NB4 (cell line): ENCODE data around the gene MAP4K4.
A peak's percentile ranks its signal among the peaks of the same experiment; 100 is the strongest.

Experiments used
- DNase-seq: peaks from one replicate; pipeline ENCODE4 v3.0.0; 2010; ENCODE audit warnings: low read depth
- H3K4me3 ChIP-seq: one replicate; pipeline ENCODE4 v1.5.1; 2011; ENCODE audit warnings: mild to moderate bottlenecking, low read depth, low read length, moderate library complexity
- CTCF ChIP-seq: IDR thresholded peaks from one replicate; pipeline ENCODE4 v1.5.1; 2012; ENCODE audit warnings: low read depth, low read length
- MAX ChIP-seq: IDR thresholded peaks from 2 replicates; pipeline ENCODE4 v1.6.1; 2011; ENCODE audit warnings: low read depth, low read length
- MYC ChIP-seq: IDR thresholded peaks from 2 replicates; pipeline ENCODE4 v1.6.1; 2011; ENCODE audit warnings: low read depth, low read length
- POLR2A ChIP-seq: IDR thresholded peaks from 2 replicates; pipeline ENCODE4 v1.6.1; 2011; ENCODE audit warnings: mild to moderate bottlenecking; ENCODE audit not compliant: insufficient read length; ENCODE audit errors: extremely low read depth

The MAP4K4 gene

GRCh38 chr2:101697124-101698013 is at the start of gene MAP4K4:
TSS of gene MAP4K4 (plus strand) at chr2:101697707. CDS start at chr2:101698081, 374 bp downstream.
- DNase-seq, result peak; percentile 84
- TF ChIP-seq POLR2A (no peak), MYC (no peak)
- H3K4me3 ChIP-seq, result peak within 1 kb of the TSS; percentile 84

GRCh38 chr2:101653469-101653868 is 44.0 kb upstream of the MAP4K4 start:
- H3K4me3 ChIP-seq, result no peak overlapping the region
- TF ChIP-seq POLR2A, result no peak
- TF ChIP-seq MAX, result no peak
- TF ChIP-seq CTCF, result no peak
- TF ChIP-seq MYC, result no peak
- DNase-seq, result no peak

- TF ChIP-seq CTCF (no peak), POLR2A (no peak), MYC (no peak), MAX (no peak)
- no peak for DNase-seq
- H3K4me3 ChIP-seq, result no peak overlapping the region
Observed at GRCh38 chr2:101655702-101656422, 41.6 kb upstream of the MAP4K4 start.

- DNase-seq, result peak; percentile 17
- no peak for TF ChIP-seq MYC
- no peak for TF ChIP-seq POLR2A
- no peak for TF ChIP-seq CTCF
- no peak for TF ChIP-seq MAX
Observed at GRCh38 chr2:101657787-101658186, 39.7 kb upstream of the MAP4K4 start.

GRCh38 chr2:101658387-101658786 is 39.1 kb upstream of the MAP4K4 start:
- H3K4me3 ChIP-seq, result no peak overlapping the region
- no peak for DNase-seq
- no peak for TF ChIP-seq MYC
- no peak for TF ChIP-seq CTCF
- no peak for TF ChIP-seq MAX
- no peak for TF ChIP-seq POLR2A

More at GRCh38 chr2:101657787-101658186, 39.7 kb upstream of the MAP4K4 start:
- H3K4me3 ChIP-seq, result no peak overlapping the region

- TF ChIP-seq MAX (no peak), CTCF (no peak), POLR2A (no peak), MYC (no peak)
Observed at GRCh38 chr2:101665312-101665711, 32.2 kb upstream of the MAP4K4 start.

More at GRCh38 chr2:101665312-101665711, 32.2 kb upstream of the MAP4K4 start:
- no peak overlapping the region for H3K4me3 ChIP-seq
- no peak for DNase-seq
